GM12878 (cell line): ENCODE measurements around the gene LAMA2. TPM values are rescaled to one million over a fixed set of nuclear protein-coding genes. Genes with fewer than 3 reads are reported as not detected.

Source experiments
- ATAC-seq: fragments of 200-7000 bp; cut with Tn5 transposase; 3 replicates; pipeline ENCODE4 v1.9.1; 2020; ENCODE audit warnings: mild to moderate bottlenecking, moderate library complexity
- BruUV-seq: library from RNA; stranded (reverse); fragments of 400-500 nt; replicated peaks from 2 replicates; lab custom pipeline; 2021; lab: Mats Ljungman, UMichigan
- CTCF ChIA-PET: fragments of 300-600 bp; sonication (Branson Sonifier 250); formaldehyde crosslinking; extraction: SDS; loops from one replicate; lab custom pipeline; 2021; ENCODE audit warnings: inconsistent platforms; lab: Yijun Ruan, JAX
- POLR2A ChIA-PET: fragments of 350-600 bp; formaldehyde crosslinking; extraction: SDS; loops from one replicate; lab custom pipeline; 2021; ENCODE audit warnings: inconsistent platforms; lab: Charles Lee
- RAD21 ChIA-PET: fragments of 300-600 bp; sonication (Branson Sonifier 250); formaldehyde crosslinking; loops from one replicate; lab custom pipeline; 2023; ENCODE audit warnings: antibody characterized with exemption; ENCODE audit not compliant: unreplicated experiment; lab: Charles Lee
- SMC1A ChIA-PET: fragments of 300-600 bp; sonication (Branson Sonifier 250); formaldehyde crosslinking; loops from one replicate; lab custom pipeline; 2023; ENCODE audit not compliant: unreplicated experiment, uncharacterized antibody; lab: Charles Lee
- DNase-seq: peaks from one replicate; pipeline ENCODE4 v3.0.0-alpha.2; 2011; ENCODE audit warnings: low read depth, low spot score
- FAIRE-seq: peaks from 3 replicates; lab custom pipeline; 2011; peaks lifted over from hg19 to GRCh38; lab: Jason Lieb, UNC
- H2AFZ ChIP-seq: 2 replicates; pipeline ENCODE4 v1.6.0; 2011; ENCODE audit warnings: low read depth, low read length, control low read depth; ENCODE audit not compliant: control insufficient read depth
- H3K27ac ChIP-seq: 2 replicates; pipeline ENCODE4 v1.5.1; 2011; ENCODE audit warnings: control low read depth; ENCODE audit not compliant: control insufficient read depth, insufficient read depth
- H3K27me3 ChIP-seq, 2 experiments: replicated peaks in 1 of 2; 2 replicates each; pipeline versions ENCODE4 v1.6.0 to v1.6.1; 2011; ENCODE audit warnings: low read length in 1 of 2; ENCODE audit not compliant: control insufficient read depth in 2 of 2, insufficient read depth in 2 of 2
- H3K36me3 ChIP-seq, 2 experiments: 2 replicates each; pipeline ENCODE4 v1.5.1; 2011; ENCODE audit warnings: low read length in 1 of 2; ENCODE audit not compliant: control insufficient read depth in 2 of 2, insufficient read depth in 2 of 2
- H3K4me1 ChIP-seq: 2 replicates; pipeline ENCODE4 v1.6.1; 2011; ENCODE audit warnings: mild to moderate bottlenecking, low read length, moderate library complexity, mixed read lengths; ENCODE audit not compliant: control insufficient read depth, insufficient read depth
- H3K4me2 ChIP-seq: 2 replicates; pipeline ENCODE4 v1.6.0; 2011; ENCODE audit warnings: control low read depth; ENCODE audit not compliant: control insufficient read depth, insufficient read depth
- H3K4me3 ChIP-seq: fragments of 200-600 bp; sonication (generic); 2 replicates; pipeline ENCODE4 v1.5.1; 2016
- H3K79me2 ChIP-seq: 2 replicates; pipeline ENCODE4 v1.6.0; 2011; ENCODE audit warnings: low read length; ENCODE audit not compliant: control insufficient read depth, insufficient read depth
- H3K9ac ChIP-seq: 2 replicates; pipeline ENCODE4 v1.8.0; 2011; ENCODE audit warnings: low read length, control low read depth, mixed read lengths; ENCODE audit not compliant: control insufficient read depth, insufficient read depth
- H3K9me3 ChIP-seq: replicated peaks from 3 replicates; pipeline ENCODE4 v1.5.1; 2011; ENCODE audit warnings: mild to moderate bottlenecking, low read length; ENCODE audit not compliant: control insufficient read depth, insufficient read depth
- H4K20me1 ChIP-seq: 2 replicates; pipeline ENCODE4 v1.6.0; 2011; ENCODE audit not compliant: control insufficient read depth, insufficient read depth
- CUX1 ChIP-seq: IDR thresholded peaks from 2 replicates; pipeline ENCODE4 v1.6.1; 2012; ENCODE audit warnings: improper control_type of control experiment, low read depth, low read length; ENCODE audit not compliant: insufficient replicate concordance
- EGR1 ChIP-seq, 2 experiments: IDR thresholded peaks; 1 replicate in 1 of 2; 2 replicates in 1 of 2; pipeline ENCODE4 v1.6.1; 2011 to 2012; ENCODE audit warnings: low read depth in 2 of 2, low read length in 2 of 2, borderline replicate concordance in 1 of 2, mild to moderate bottlenecking in 1 of 2, moderate library complexity in 1 of 2
- HDGF ChIP-seq: fragments of 450-650 bp; IDR thresholded peaks from 2 replicates; pipeline ENCODE4 v1.6.1; 2016; ENCODE audit warnings: antibody characterized with exemption
- IKZF1 ChIP-seq: fragments of 450-650 bp; conservative IDR thresholded peaks from 2 replicates; pipeline ENCODE4 v1.6.1; 2017; ENCODE audit warnings: antibody characterized with exemption, mild to moderate bottlenecking
- JUND ChIP-seq: IDR thresholded peaks from 2 replicates; pipeline ENCODE4 v1.6.1; 2012; ENCODE audit warnings: low read depth, mild to moderate bottlenecking, low read length, improper control_type of control experiment, moderate library complexity
- PML ChIP-seq: IDR thresholded peaks from 2 replicates; pipeline ENCODE4 v1.6.1; 2012; ENCODE audit warnings: low read length, inconsistent platforms
- TAF1 ChIP-seq: IDR thresholded peaks from 2 replicates; pipeline ENCODE4 v1.6.1; 2011; ENCODE audit warnings: mild to moderate bottlenecking, low read depth, low read length, borderline replicate concordance
- in situ Hi-C: fragments of 300-500 bp; cut with MboI; formaldehyde crosslinking; loops from 9 replicates; pipeline ENCODE4 v1.14.3; 2018; ENCODE audit warnings: mixed read lengths
- intact Hi-C: fragments of 100-400 bp; cut with micrococcal nuclease; formaldehyde crosslinking; loops from one replicate; pipeline ENCODE4 v1.14.2; 2022; ENCODE audit not compliant: unreplicated experiment
- polyA plus RNA-seq, 11 experiments: library from polyadenylated mRNA; depleted of rRNA in 4 of 11; unstranded in 6 of 11; stranded (reverse) in 5 of 11; fragments of >200 nt; fragmentation: Nextera tagmentation in 4 of 11; fragmentation: Illumina TruSeq in 1 of 11; extraction: Ambion mirVana in 4 of 11; extraction: Trizol in 1 of 11; gene quantifications; 1 replicate in 1 of 11; 2 replicates in 10 of 11; pipeline versions ENCODE4 v1.2.1 to v1.2.3, GENCODE V29; 2011 to 2016; ENCODE audit warnings: inconsistent platforms in 2 of 11, missing spikeins in 2 of 11, low read depth in 1 of 11
- total RNA-seq, 4 experiments: library from RNA; depleted of rRNA in 3 of 4; stranded (reverse); fragments of >200 nt in 3 of 4; fragmentation: Illumina TruSeq in 1 of 4; extraction: Trizol in 1 of 4; gene quantifications; 2 replicates each; pipeline versions ENCODE4 v1.2.1 to v1.2.3, GENCODE V29; 2013 to 2021

LAMA2 gene
- total and polyA plus RNA-seq, 10 of the 15 experiments (the other 5 are each of a cell fraction or from before 2014, with no cell fraction given), result 0.04 to 2.0 (median 0.37) TPM; not detected in 1

GRCh38 chr6:129099696-129100095, 216.8 kb downstream of the LAMA2 start:
- Histone ChIP-seq H3K27me3 (no peaks in the 10 kb centered on the region), H3K79me2 (no peaks in the 10 kb centered on the region), H3K9me3 (no peaks in the 10 kb centered on the region), H3K4me1 (no peaks in the 10 kb centered on the region), H3K4me3 (no peak overlapping the region), H4K20me1 (no peaks in the 10 kb centered on the region), H3K27ac (no peak overlapping the region), H3K4me2 (no peak overlapping the region), H3K36me3 (no peaks in the 10 kb centered on the region), H3K9ac (no peak overlapping the region), H2AFZ (no peak overlapping the region)
- ChIA-PET SMC1A (no interaction called here), CTCF (no interaction called here), POLR2A (no interaction called here), RAD21 (no interaction called here)
- no peak for DNase-seq
- BruUV-seq, result no TSS peak
- in situ Hi-C loops (no loop called here), intact Hi-C loops (no loop called here)
- no peak for FAIRE-seq
- TF ChIP-seq IKZF1, result no peak
- no peak for TF ChIP-seq CUX1
- TF ChIP-seq TAF1, result no peak
- TF ChIP-seq HDGF, result no peak
- no peak for TF ChIP-seq PML
- no peak for TF ChIP-seq JUND
- TF ChIP-seq EGR1 (IDR thresholded peaks at IDR 0.05; ENCODE audit: borderline replicate concordance in 1 of 2, low read depth in 2 of 2, low read length in 2 of 2), result no peak
- no peak for ATAC-seq
